ENCODE results near the gene SEL1L3. TPM values are rescaled to one million over a fixed set of nuclear protein-coding genes. Genes with fewer than 3 reads are reported as not detected.

SEL1L3 gene
- total and polyA plus RNA-seq, 9 of the 15 experiments (the other 6 are each of a cell fraction or from before 2014, with no cell fraction given), result 10.0 to 44.3 (median 21.6) TPM

GRCh38 chr4:25722964-25723363 lies 139.8 kb downstream of the SEL1L3 start (continued):
- TF ChIP-seq ZNF280B (CRISPR knock-in tag; IDR thresholded peaks at IDR 0.05) (no peak), PHF8 (IDR thresholded peaks at IDR 0.05; ENCODE audit: borderline replicate concordance, low read length) (no peak), ZNF449 (CRISPR knock-in tag; IDR thresholded peaks at IDR 0.05) (peak; percentile 66), ZSCAN29 (IDR thresholded peaks at IDR 0.05) (no peak), ZNF407 (IDR thresholded peaks at IDR 0.05; ENCODE audit: low read depth) (no peak), LEF1 (IDR thresholded peaks at IDR 0.05) (no peak), ATF1 (CRISPR knock-in tag; IDR thresholded peaks at IDR 0.05) (no peak), ATF1 (tag; IDR thresholded peaks at IDR 0.05) (no peak), ETS1 (conservative IDR thresholded peaks at IDR 0.05; ENCODE audit: control insufficient read depth, low read depth, low read length) (no peak), MED1 (CRISPR knock-in tag; IDR thresholded peaks at IDR 0.05; ENCODE audit: borderline replicate concordance) (no peak), KHSRP (IDR thresholded peaks at IDR 0.05) (no peak), CEBPB (tag; IDR thresholded peaks at IDR 0.05) (no peak), ZMIZ1 (IDR thresholded peaks at IDR 0.05; ENCODE audit: low read depth in 2 of 2, low read length in 2 of 2) (no peak)
